DND-41 (cell line): ENCODE results near the gene TAF1L.
"Not testable (repeated sequence)": the region's sequence is repeated elsewhere in the genome, so short reads cannot be mapped to it uniquely, and the experiment has no call there.

Experiments used
- CTCF ChIP-seq: IDR thresholded peaks from 2 replicates; pipeline ENCODE4 v1.5.1; 2012; ENCODE audit warnings: borderline replicate concordance, low read length, moderate library complexity, mild to moderate bottlenecking; ENCODE audit not compliant: poor library complexity, severe bottlenecking; ENCODE audit errors: extremely low read depth
- EZH2 ChIP-seq: IDR thresholded peaks from 3 replicates; pipeline ENCODE4 v1.6.1; 2012; ENCODE audit warnings: borderline replicate concordance, low read depth, mild to moderate bottlenecking, moderate library complexity, low read length, inconsistent platforms; ENCODE audit not compliant: severe bottlenecking

GRCh38 chr9:32633151-32633550, 2.3 kb downstream of the TAF1L start:
- TF ChIP-seq CTCF, EZH2: not testable (repeated sequence)
